Measurements from ENCODE around the gene EMX1.

Gene EMX1

GRCh38 chr2:72971036-72971435 lies 53.7 kb downstream of the EMX1 start:
- DNase-seq (ENCODE audit: low spot score) = no peak
- TF ChIP-seq CTCF (IDR thresholded peaks at IDR 0.05; ENCODE audit: extremely low read depth, insufficient read depth, missing control alignments) = no peak
- in situ Hi-C loops (cut with MboI; ENCODE audit: low pct_unique_long_range_greater_than_20kb, low sequenced_read_pairs, unreplicated experiment) = no loop called here

DNA sequence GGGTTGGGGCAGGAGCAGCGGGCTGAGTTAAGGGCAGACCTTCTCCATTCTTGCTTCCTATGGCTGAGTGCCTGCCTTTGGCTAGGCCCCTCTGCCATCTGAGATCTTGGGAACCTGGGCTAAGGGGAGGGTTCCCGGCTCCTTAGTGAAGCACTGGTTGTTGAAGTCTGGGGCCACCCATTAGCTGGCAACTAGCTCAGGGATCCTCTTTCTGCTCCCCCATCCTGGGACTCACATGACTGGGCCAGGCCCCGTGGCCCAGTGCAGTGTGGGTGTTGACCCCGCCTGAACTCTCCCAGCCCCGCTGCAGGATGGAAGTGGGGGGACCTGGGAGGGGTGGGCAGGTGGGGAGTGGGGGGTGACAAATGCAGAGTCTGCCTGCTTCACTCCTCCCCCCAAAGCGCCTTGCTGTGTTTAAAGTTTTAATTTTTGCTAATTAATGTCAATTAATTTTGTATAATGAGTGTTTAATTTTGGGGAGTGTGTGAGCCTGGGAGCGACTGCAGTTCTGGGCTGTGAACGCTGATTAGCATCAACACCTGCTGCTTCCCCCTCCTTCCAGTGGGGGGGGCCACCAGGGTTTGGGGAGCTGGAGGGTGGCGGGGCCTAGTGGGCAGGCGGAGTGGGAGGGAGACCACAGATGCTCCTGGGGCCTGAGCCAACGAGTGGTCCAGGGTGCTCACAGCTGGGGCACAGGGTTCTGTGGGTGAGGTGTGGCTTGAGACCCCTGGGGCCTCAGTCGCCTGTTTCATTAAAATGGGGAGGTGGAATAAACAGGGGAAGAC lies 55.2 kb downstream of the EMX1 start:
- no peak for DNase-seq (ENCODE audit: low spot score)
- in situ Hi-C loops (cut with MboI; ENCODE audit: low pct_unique_long_range_greater_than_20kb, low sequenced_read_pairs, unreplicated experiment) = no loop called here
- no peak for TF ChIP-seq CTCF (IDR thresholded peaks at IDR 0.05; ENCODE audit: extremely low read depth, insufficient read depth, missing control alignments)

GRCh38 chr2:72973137-72973535 lies 55.8 kb downstream of the EMX1 start:
- DNase-seq (ENCODE audit: low spot score) = no peak
- in situ Hi-C loops (cut with MboI; ENCODE audit: low pct_unique_long_range_greater_than_20kb, low sequenced_read_pairs, unreplicated experiment) = no loop called here
- TF ChIP-seq CTCF (IDR thresholded peaks at IDR 0.05; ENCODE audit: extremely low read depth, insufficient read depth, missing control alignments) = no peak

DNA sequence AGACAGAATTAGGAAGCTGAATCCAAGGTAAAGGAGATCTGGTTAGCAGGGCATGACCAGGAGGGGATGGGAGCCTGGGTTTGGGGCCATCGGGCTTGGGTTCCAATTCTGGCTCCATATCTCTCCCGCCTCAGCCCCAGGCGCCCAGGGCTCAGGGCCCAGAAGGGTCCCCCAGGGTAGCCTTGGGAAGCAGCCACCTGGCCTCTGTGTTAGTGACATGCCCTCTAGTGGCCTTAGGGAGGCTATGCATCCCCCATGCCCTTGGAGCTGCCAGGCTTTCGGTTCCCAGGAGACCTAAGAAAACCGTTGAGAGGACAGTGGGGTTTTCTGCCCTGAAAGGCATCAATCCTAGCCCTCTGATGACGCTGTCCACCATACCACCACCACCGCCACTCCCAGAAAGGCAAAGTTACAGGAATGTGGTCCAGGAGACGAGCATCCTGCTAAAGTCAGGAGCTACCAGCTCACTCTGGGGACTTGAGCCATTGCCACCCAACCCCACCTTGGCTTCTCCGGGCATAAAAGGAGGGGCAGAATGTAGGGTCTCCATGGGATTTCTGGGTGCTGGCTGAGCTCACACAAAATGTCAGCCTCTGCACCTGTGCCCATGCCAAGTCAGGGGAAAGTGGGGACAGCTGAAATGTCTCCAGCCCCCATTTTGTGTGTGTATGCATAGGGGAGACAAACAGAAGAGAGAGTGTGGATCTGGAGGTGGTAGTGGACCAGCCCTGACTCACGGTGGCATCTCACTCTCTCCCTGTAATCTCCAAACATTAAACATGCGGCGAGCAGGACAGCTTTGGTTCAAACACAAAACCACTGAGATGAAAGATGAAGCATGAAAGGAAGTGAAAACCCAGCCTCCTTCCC lies 56.5 kb downstream of the EMX1 start:
- peak; percentile 93 for TF ChIP-seq CTCF (IDR thresholded peaks at IDR 0.05; ENCODE audit: extremely low read depth, insufficient read depth, missing control alignments)
- DNase-seq (ENCODE audit: low spot score) = peak; percentile 83
- in situ Hi-C loops (cut with MboI; ENCODE audit: low pct_unique_long_range_greater_than_20kb, low sequenced_read_pairs, unreplicated experiment) = no loop called here

- in situ Hi-C loops (cut with MboI; ENCODE audit: low pct_unique_long_range_greater_than_20kb, low sequenced_read_pairs, unreplicated experiment) = no loop called here
- no peak for DNase-seq (ENCODE audit: low spot score)
- TF ChIP-seq CTCF (IDR thresholded peaks at IDR 0.05; ENCODE audit: extremely low read depth, insufficient read depth, missing control alignments) = no peak
Measured at GRCh38 chr2:72974436-72974754, 57.1 kb downstream of the EMX1 start.

DNA sequence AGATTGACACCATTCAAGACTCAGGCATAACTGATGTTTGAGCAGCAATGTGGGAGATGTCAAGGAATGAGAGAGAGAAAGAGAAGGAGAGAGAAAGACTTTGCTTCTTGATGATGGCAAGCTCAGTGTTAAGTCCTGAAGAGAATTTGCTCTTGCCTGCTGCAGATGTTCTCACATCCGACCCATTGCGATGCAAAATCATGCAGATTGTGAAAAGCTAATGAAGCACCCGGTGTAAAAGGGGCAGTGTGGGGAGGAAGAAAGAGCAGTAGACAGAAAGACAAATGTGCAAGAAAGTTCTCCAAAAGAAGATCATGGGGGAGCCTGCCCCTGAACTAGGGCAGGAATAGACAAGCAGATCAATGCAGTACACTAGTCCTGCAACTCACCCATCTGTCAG lies 57.7 kb downstream of the EMX1 start:
- no peak for TF ChIP-seq CTCF (IDR thresholded peaks at IDR 0.05; ENCODE audit: extremely low read depth, insufficient read depth, missing control alignments)
- DNase-seq (ENCODE audit: low spot score) = no peak
- in situ Hi-C loops (cut with MboI; ENCODE audit: low pct_unique_long_range_greater_than_20kb, low sequenced_read_pairs, unreplicated experiment) = loop anchor here (25.0 kb wide), 1 partner anchor 187 kb away; no protein-coding TSS in a partner anchor

All from GM13977 (cell line).